Measurements from ENCODE around the gene PRKCZ.

The PRKCZ gene

DNA sequence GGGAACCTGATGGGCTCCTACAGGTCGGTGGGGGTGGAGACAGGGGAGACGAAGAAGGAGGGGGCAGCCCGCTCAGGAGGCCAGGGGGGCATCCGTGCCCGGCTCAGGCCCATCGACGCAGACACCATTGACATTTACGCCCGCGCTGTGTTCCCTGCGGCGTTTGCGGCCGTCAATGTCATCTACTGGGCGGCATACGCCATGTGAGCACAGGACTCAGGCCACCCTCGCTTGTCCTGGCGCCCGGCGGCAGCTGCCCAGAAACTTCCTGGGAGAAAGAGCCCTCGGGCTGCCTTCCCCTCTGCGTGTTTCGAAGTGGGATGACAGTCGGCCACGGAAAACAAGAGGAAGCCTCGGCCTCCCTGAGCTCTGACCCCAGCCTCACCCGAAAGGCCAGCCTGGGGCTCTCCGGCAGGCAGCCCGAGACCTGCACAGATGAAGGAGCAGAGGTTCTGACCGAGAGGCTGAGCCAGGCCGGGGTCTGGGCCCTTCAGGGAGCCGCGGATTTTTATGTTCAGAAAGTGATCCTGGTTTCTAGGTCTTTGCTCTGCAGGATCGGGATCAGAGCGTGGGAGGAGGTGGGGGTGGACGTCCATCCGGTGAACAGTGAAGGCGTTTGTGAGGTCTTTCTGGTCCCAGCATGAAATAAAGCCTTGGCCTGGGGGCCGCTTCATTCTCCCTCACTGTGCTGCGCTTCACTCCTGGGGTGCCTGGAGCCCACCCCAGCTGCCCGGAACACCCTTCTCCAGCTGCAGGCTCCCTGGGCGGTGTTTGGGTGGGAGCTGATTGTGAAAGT lies 19.9 kb upstream of the PRKCZ start:
- in situ Hi-C loops (cut with MboI; ENCODE audit: low sequenced_read_pairs, unreplicated experiment) = no loop called here

DNA sequence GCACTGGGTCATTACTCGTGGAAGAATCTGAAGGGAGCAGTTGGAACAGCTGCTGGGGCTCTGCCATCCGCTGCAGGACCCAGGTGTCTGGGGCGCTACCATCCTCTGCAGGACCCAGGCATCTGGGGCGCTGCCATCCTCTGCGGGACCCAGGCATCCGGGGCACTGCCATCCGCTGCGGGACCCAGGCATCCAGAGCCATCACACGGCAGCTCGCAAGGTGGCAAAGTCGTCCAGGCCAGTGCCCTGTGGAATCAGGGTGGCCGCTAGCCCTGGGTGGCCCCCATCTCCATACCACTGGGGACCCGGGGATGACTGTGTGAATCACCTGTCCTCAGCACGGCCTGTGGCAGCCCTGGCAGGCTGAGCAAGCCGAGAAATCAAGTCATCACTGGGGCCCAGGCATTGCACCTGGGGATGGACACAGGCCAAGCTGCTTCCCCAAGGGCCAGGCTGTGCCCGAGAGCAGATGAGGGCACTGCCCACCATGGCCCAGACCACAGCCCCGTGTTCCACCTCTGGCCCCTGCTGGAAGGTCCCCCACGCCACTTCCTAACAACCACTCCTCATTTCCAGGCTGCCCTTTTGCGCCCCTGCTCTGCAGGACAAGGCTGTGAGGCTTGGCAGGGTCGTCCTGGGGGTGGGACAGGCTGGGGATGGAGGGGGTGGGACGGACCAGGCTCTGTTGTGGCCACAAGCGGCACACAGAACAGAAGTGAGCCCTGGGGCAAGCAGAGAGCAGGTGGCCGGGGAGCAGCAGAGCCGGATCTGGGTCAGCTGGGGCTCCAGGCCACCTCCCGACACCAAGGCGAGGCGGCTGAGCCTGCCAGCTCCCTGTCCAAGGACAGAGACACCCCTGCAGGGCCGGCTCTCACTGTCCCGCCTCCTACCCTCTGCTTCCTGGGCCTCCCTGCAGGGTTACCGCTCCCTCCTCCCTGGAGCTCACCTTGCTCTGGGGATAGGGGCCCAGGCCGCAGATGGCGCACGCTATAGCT lies 18.4 kb upstream of the PRKCZ start:
- no peak for DNase-seq (ENCODE audit: low spot score)
- in situ Hi-C loops (cut with MboI; ENCODE audit: low sequenced_read_pairs, unreplicated experiment) = no loop called here
- TF ChIP-seq, protein P1, sequence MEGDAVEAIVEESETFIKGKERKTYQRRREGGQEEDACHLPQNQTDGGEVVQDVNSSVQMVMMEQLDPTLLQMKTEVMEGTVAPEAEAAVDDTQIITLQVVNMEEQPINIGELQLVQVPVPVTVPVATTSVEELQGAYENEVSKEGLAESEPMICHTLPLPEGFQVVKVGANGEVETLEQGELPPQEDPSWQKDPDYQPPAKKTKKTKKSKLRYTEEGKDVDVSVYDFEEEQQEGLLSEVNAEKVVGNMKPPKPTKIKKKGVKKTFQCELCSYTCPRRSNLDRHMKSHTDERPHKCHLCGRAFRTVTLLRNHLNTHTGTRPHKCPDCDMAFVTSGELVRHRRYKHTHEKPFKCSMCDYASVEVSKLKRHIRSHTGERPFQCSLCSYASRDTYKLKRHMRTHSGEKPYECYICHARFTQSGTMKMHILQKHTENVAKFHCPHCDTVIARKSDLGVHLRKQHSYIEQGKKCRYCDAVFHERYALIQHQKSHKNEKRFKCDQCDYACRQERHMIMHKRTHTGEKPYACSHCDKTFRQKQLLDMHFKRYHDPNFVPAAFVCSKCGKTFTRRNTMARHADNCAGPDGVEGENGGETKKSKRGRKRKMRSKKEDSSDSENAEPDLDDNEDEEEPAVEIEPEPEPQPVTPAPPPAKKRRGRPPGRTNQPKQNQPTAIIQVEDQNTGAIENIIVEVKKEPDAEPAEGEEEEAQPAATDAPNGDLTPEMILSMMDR (IDR thresholded peaks at IDR 0.05; ENCODE audit: borderline replicate concordance, control extremely low read depth, extremely low read depth, insufficient read depth, missing control alignments) = no peak

More for the DNA sequence above, 19.9 kb upstream of the PRKCZ start:
- TF ChIP-seq, protein P1 (IDR thresholded peaks at IDR 0.05; ENCODE audit: borderline replicate concordance, control extremely low read depth, extremely low read depth, insufficient read depth, missing control alignments) = no peak
- DNase-seq (ENCODE audit: low spot score) = no peak

- in situ Hi-C loops (cut with MboI; ENCODE audit: low sequenced_read_pairs, unreplicated experiment) = no loop called here
- TF ChIP-seq, protein P1 (IDR thresholded peaks at IDR 0.05; ENCODE audit: borderline replicate concordance, control extremely low read depth, extremely low read depth, insufficient read depth, missing control alignments) = no peak
- no peak for DNase-seq (ENCODE audit: low spot score)
Measured at GRCh38 chr1:2032737-2033136, 17.5 kb upstream of the PRKCZ start.

- in situ Hi-C loops (cut with MboI; ENCODE audit: low sequenced_read_pairs, unreplicated experiment) = no loop called here
- TF ChIP-seq, protein P1 (IDR thresholded peaks at IDR 0.05; ENCODE audit: borderline replicate concordance, control extremely low read depth, extremely low read depth, insufficient read depth, missing control alignments) = no peak
- DNase-seq (ENCODE audit: low spot score) = no peak
Measured at GRCh38 chr1:2033165-2033564, 17.0 kb upstream of the PRKCZ start.

DNA sequence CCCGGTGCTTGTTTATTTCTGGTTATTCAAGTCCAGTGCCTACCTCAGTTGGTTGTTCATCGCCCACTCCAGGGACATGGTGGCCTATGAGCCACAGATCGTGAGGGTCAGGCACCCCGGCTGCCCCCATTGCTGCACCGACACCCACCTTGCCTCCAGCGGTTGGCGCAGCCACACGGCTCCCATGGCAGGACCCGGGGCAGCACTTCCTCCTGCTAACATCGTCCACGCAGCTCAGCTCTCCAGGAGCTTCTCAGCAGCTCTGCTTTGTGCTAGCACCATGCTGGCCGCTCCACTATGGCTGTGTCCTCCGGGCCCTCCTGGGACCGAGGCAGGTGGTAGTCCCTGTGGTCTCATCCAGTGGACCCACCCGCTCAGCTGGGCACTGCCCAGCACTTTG lies 13.9 kb upstream of the PRKCZ start:
- DNase-seq (ENCODE audit: low spot score) = no peak
- in situ Hi-C loops (cut with MboI; ENCODE audit: low sequenced_read_pairs, unreplicated experiment) = no loop called here
- TF ChIP-seq, protein P1 (IDR thresholded peaks at IDR 0.05; ENCODE audit: borderline replicate concordance, control extremely low read depth, extremely low read depth, insufficient read depth, missing control alignments) = no peak

DNA sequence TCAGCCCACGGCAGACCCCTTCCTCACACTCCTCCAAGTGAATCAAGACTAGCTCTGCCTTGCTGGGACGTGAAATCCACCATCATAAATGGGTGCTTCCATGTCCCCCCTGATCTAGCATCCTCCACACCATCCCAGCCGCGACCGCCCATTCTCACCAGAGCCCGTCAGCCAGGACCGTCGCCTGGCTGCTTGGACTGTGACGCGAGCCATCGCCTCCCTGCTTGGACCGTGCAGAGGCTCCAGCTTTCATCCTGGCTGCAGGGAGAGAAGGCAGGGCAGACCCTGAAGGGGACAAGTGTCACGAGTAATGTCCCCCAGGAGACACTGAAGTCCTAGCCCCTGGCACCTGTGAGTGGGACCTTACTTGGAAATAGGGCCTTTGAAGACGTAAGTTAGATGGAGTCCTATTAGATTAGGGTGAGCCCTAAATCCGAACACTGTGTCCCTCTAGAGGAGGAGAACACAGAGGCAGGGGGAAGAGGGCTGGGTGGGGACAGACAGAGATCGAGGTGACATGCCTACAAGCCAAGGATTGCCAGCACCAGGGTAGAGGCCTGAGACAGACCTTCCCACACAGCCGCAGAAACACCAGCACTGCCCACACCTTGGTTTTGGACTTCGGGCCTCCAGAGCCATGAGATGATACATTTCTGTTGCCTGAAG lies 12.8 kb upstream of the PRKCZ start:
- no peak for DNase-seq (ENCODE audit: low spot score)
- TF ChIP-seq, protein P1 (IDR thresholded peaks at IDR 0.05; ENCODE audit: borderline replicate concordance, control extremely low read depth, extremely low read depth, insufficient read depth, missing control alignments) = no peak
- in situ Hi-C loops (cut with MboI; ENCODE audit: low sequenced_read_pairs, unreplicated experiment) = no loop called here

Measured in GM13976 (cell line).